K562 (cell line): ENCODE data around the gene ISCA1. TPM values are rescaled to one million over a fixed set of nuclear protein-coding genes. Genes with fewer than 3 reads are reported as not detected.

Experiments
- CTCFL ChIP-seq: IDR thresholded peaks from 2 replicates; pipeline ENCODE4 v1.6.1; 2011; ENCODE audit warnings: borderline replicate concordance, low read depth, mild to moderate bottlenecking, moderate library complexity, low read length; ENCODE audit not compliant: insufficient read depth, poor library complexity, severe bottlenecking
- DPF2 ChIP-seq: fragments of 450-650 bp; IDR thresholded peaks from 2 replicates; pipeline ENCODE4 v1.6.1; 2016
- EP300 ChIP-seq: IDR thresholded peaks from 2 replicates; pipeline ENCODE4 v1.6.1; 2012; ENCODE audit warnings: low read length, improper control_type of control experiment
- FOXJ3 ChIP-seq: sonication (generic); formaldehyde crosslinking; IDR thresholded peaks from 2 replicates; pipeline ENCODE4 v1.4.0; 2020; ENCODE audit warnings: mild to moderate bottlenecking, missing genetic modification reagents
- GABPA ChIP-seq: fragments of 200-800 bp; sonication (Bioruptor generic); conservative IDR thresholded peaks from 2 replicates; pipeline ENCODE4 v1.6.1; 2016; ENCODE audit warnings: low read depth, missing genetic modification characterization, missing compliant biosample characterization
- GABPB2 ChIP-seq: fragments of 250-450 bp; sonication (Bioruptor Pico); conservative IDR thresholded peaks from 2 replicates; pipeline ENCODE4 v1.5.1; 2021; ENCODE audit warnings: mild to moderate bottlenecking
- JUND ChIP-seq, 2 experiments: IDR thresholded peaks; 2 replicates in 1 of 2; 3 replicates in 1 of 2; pipeline ENCODE4 v1.6.1; 2011; ENCODE audit warnings: borderline replicate concordance in 2 of 2, low read depth in 2 of 2, low read length in 2 of 2, improper control_type of control experiment in 1 of 2, missing biosample characterization in 1 of 2, missing genetic modification characterization in 1 of 2, missing genetic modification reagents in 1 of 2
- KLF16 ChIP-seq: IDR thresholded peaks from 2 replicates; pipeline ENCODE4 v1.6.1; 2016; ENCODE audit warnings: antibody characterized with exemption
- MEIS2 ChIP-seq: fragments of 450-650 bp; IDR thresholded peaks from 2 replicates; pipeline ENCODE4 v1.6.1; 2014; ENCODE audit warnings: mild to moderate bottlenecking; ENCODE audit not compliant: partially characterized antibody
- NCOR1 ChIP-seq: fragments of 450-650 bp; IDR thresholded peaks from 2 replicates; pipeline ENCODE4 v1.6.1; 2016; ENCODE audit warnings: mild to moderate bottlenecking, moderate library complexity
- NFIX ChIP-seq: fragments of 250-450 bp; sonication (Bioruptor Pico); IDR thresholded peaks from 2 replicates; pipeline ENCODE4 v1.4.0; 2020; ENCODE audit warnings: low read depth, mild to moderate bottlenecking, moderate library complexity
- POLR2AphosphoS5 ChIP-seq: IDR thresholded peaks from 2 replicates; pipeline ENCODE4 v1.6.1; 2011; ENCODE audit warnings: mild to moderate bottlenecking, low read depth, low read length, moderate library complexity; ENCODE audit not compliant: control insufficient read depth, insufficient read depth
- POLR2G ChIP-seq: fragments of 200-400 bp; formaldehyde crosslinking; IDR thresholded peaks from 2 replicates; pipeline ENCODE4 v1.6.1; 2017; ENCODE audit warnings: low read depth, mild to moderate bottlenecking, antibody characterized with exemption, low read length, moderate library complexity
- RBM34 ChIP-seq: fragments of 200-400 bp; formaldehyde crosslinking; IDR thresholded peaks from 2 replicates; pipeline ENCODE4 v1.6.1; 2018; ENCODE audit warnings: low read length, borderline replicate concordance; ENCODE audit not compliant: insufficient read depth
- SETDB1 ChIP-seq: IDR thresholded peaks from one replicate; pipeline ENCODE4 v1.6.1; 2012; ENCODE audit warnings: low read length, control low read depth, inconsistent platforms
- SMARCE1 ChIP-seq: fragments of 450-650 bp; IDR thresholded peaks from 2 replicates; pipeline ENCODE4 v1.7.1; 2016; ENCODE audit warnings: mild to moderate bottlenecking
- SRSF9 ChIP-seq: fragments of 200-400 bp; formaldehyde crosslinking; IDR thresholded peaks from 2 replicates; pipeline ENCODE4 v1.6.1; 2017; ENCODE audit warnings: low read depth, low read length, borderline replicate concordance
- TBP ChIP-seq: optimal IDR thresholded peaks from 2 replicates; pipeline ENCODE3; 2011; ENCODE audit warnings: low read depth, low read length, improper control_type of control experiment
- TCFL5 ChIP-seq: fragments of 250-450 bp; sonication (Bioruptor Pico); conservative IDR thresholded peaks from 2 replicates; pipeline ENCODE4 v1.6.1; 2021; ENCODE audit warnings: mild to moderate bottlenecking, moderate library complexity, matching md5 sums
- TEAD4 ChIP-seq, 2 experiments: sonication (generic) in 1 of 2; formaldehyde crosslinking in 1 of 2; IDR thresholded peaks; 2 replicates each; pipeline versions ENCODE4 v1.6.1 to v1.8.0; 2012 to 2022; ENCODE audit warnings: borderline replicate concordance in 1 of 2, inconsistent platforms in 1 of 2, low read length in 1 of 2, mild to moderate bottlenecking in 1 of 2, missing genetic modification reagents in 1 of 2
- ZNF280B ChIP-seq: fragments of 250-450 bp; sonication (Bioruptor Pico); IDR thresholded peaks from 2 replicates; pipeline ENCODE4 v1.5.1; 2021; ENCODE audit warnings: mild to moderate bottlenecking
- ZNF282 ChIP-seq: sonication (generic); formaldehyde crosslinking; IDR thresholded peaks from 2 replicates; pipeline ENCODE4 v1.8.1; 2023; ENCODE audit warnings: missing genetic modification reagents
- ZNF311 ChIP-seq: fragments of 250-450 bp; sonication (Bioruptor Pico); IDR thresholded peaks from 2 replicates; pipeline ENCODE4 v1.4.0; 2020; ENCODE audit warnings: mild to moderate bottlenecking, moderate library complexity
- ZNF696 ChIP-seq: fragments of 250-450 bp; sonication (Bioruptor Pico); conservative IDR thresholded peaks from 2 replicates; pipeline ENCODE4 v1.4.0; 2020; ENCODE audit warnings: mild to moderate bottlenecking, moderate library complexity
- polyA plus RNA-seq, 8 experiments: library from polyadenylated mRNA; depleted of rRNA in 4 of 8; stranded (reverse) in 5 of 8; unstranded in 3 of 8; fragments of >200 nt; fragmentation: Nextera tagmentation in 2 of 8; fragmentation: Illumina TruSeq in 1 of 8; extraction: Ambion mirVana in 2 of 8; extraction: Trizol in 1 of 8; gene quantifications; 2 replicates each; pipeline versions ENCODE4 v1.2.1 to v1.2.3, GENCODE V29; 2011 to 2014; ENCODE audit warnings: inconsistent platforms in 1 of 8, missing spikeins in 1 of 8
- total RNA-seq, 7 experiments: library from RNA; depleted of rRNA in 6 of 7; stranded (reverse); fragments of >200 nt in 6 of 7; fragmentation: Illumina TruSeq in 2 of 7; extraction: Trizol in 2 of 7; gene quantifications; 2 replicates each; pipeline versions ENCODE4 v1.2.1 to v1.2.3, GENCODE V29; 2011 to 2021; ENCODE audit warnings: low replicate concordance in 1 of 7
- TF ChIP-seq, protein P1 (sequence below): fragments of 450-650 bp; IDR thresholded peaks from 2 replicates; pipeline ENCODE4 v1.6.1; 2016; ENCODE audit warnings: borderline replicate concordance

Gene ISCA1
- total and polyA plus RNA-seq, 9 of the 15 experiments (the other 6 are each of a cell fraction or from before 2014, with no cell fraction given): 6.5 to 27.1 (median 20.0) TPM

GRCh38 chr9:86286278-86286677 lies 3.9 kb upstream of the ISCA1 start (continued):
- TF ChIP-seq NFIX (CRISPR knock-in tag): no peak
- peak; percentile 34; the same call in 1 of the 2 replicates for TF ChIP-seq KLF16
- no peak for TF ChIP-seq FOXJ3
- peak; percentile 78 for TF ChIP-seq NCOR1
- peak; percentile 59; the same call in 1 of the 2 replicates for TF ChIP-seq EP300
- no peak for TF ChIP-seq ZNF696 (CRISPR knock-in tag)
- no peak for TF ChIP-seq POLR2G
- peak; percentile 62 for TF ChIP-seq DPF2
- TF ChIP-seq RBM34: no peak
- no peak for TF ChIP-seq TCFL5 (CRISPR knock-in tag)
- no peak for TF ChIP-seq SRSF9
- TF ChIP-seq, protein P1, sequence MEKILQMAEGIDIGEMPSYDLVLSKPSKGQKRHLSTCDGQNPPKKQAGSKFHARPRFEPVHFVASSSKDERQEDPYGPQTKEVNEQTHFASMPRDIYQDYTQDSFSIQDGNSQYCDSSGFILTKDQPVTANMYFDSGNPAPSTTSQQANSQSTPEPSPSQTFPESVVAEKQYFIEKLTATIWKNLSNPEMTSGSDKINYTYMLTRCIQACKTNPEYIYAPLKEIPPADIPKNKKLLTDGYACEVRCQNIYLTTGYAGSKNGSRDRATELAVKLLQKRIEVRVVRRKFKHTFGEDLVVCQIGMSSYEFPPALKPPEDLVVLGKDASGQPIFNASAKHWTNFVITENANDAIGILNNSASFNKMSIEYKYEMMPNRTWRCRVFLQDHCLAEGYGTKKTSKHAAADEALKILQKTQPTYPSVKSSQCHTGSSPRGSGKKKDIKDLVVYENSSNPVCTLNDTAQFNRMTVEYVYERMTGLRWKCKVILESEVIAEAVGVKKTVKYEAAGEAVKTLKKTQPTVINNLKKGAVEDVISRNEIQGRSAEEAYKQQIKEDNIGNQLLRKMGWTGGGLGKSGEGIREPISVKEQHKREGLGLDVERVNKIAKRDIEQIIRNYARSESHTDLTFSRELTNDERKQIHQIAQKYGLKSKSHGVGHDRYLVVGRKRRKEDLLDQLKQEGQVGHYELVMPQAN: no peak
- peak; percentile 20 for TF ChIP-seq MEIS2
- TF ChIP-seq GABPB2 (CRISPR knock-in tag): no peak
- peak; percentile 75 for TF ChIP-seq POLR2AphosphoS5
- TF ChIP-seq ZNF282: no peak
- TF ChIP-seq JUND (IDR thresholded peaks at IDR 0.05; ENCODE audit: borderline replicate concordance, low read depth, low read length): 0 out of 2 replicates have a peak, but pooled peaks have one; percentile 4
- no peak for TF ChIP-seq JUND (tag; IDR thresholded peaks at IDR 0.05; ENCODE audit: borderline replicate concordance, low read depth, low read length)
- no peak for TF ChIP-seq TBP
- no peak for TF ChIP-seq GABPA
- no peak for TF ChIP-seq SETDB1
- no peak for TF ChIP-seq CTCFL
- no peak for TF ChIP-seq ZNF311 (CRISPR knock-in tag)
- no peak for TF ChIP-seq ZNF280B (CRISPR knock-in tag)
- peak; percentile 59; the same call in 1 of the 2 replicates for TF ChIP-seq SMARCE1
- peak; percentile 88 for TF ChIP-seq TEAD4 (IDR thresholded peaks at IDR 0.05; ENCODE audit: low read length)
- TF ChIP-seq TEAD4 (CRISPR knock-in tag; IDR thresholded peaks at IDR 0.05; ENCODE audit: borderline replicate concordance): no peak
